ENCODE results near the gene MAPKBP1.

Gene MAPKBP1

GRCh38 chr15:41849204-41849603, 74.9 kb downstream of the MAPKBP1 start:
- no peak for DNase-seq

DNA sequence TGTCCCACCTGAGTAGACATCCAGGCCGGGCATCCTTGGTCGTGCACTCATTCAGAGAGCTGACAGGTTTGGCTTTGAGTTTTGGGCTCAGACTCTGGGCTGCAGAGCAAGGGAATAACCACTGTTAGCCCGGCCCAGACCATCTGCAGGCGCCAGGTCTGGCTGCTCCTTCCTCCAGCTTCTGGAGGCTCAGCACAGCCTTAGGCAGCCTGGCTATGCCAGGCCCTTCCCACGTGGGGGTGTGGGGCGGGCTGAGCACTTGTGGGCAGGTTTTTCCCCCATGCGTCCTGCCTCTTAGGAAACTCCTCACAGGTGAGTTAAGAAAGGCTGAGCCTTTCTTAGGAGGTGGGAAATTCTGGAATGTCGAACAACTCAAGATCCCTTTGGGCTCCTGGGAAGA, 75.6 kb downstream of the MAPKBP1 start:
- no peak for DNase-seq

DNA sequence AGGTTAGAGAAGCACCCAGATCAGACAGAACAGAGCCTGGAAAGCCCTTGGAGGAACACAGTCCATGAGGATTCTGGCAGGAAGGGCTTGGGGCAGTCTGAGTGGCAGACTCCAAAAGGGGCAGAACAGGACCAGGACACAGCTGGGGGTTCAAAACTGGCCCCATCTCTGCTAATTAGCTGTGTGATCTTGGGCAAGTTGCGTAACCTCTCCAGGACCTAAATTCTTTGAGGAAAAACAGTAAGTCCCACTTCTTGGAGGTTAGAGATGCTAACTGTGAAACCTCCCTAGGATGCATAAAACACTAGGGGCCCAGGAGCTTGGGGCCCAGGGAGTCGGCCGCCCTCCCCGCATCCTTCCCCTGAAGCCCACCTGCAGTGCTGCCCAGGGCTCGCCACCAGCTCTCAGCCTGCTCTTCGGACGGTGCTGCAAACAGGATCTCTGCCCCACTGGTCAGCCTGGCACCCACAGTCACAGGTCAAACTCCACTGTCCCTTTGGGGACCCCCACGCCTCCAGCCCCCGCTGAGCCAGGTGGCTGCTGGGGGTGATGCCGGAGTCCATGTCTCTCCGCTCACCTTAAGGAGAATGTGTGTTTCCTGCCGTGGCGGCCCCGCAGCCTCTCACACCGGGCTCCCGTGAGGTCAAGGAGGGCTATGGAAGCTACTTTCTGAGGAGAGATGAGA, 76.3 kb downstream of the MAPKBP1 start:
- no peak for DNase-seq

DNA sequence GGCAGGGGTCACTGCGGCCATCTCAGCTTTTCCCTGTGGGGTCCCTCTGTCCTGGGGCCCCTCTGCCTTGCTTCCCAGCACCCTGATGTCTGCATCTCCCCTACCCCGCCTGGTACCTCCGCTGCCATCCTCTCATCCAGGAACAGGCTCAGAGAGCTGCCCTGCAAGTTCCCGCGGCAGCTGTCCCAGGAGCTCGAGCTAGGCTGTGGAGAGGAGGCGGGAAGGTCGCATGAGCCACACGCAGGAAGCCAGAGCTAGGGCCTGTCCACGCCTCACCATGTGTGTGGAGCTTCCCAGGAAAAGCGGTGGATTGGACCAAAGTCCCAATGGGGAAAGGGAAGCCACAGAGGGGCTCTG, 76.9 kb downstream of the MAPKBP1 start:
- DNase-seq, result no peak

- DNase-seq, result no peak
These were observed 77.6 kb downstream of the MAPKBP1 start for GRCh38 chr15:41851755-41852370.

GRCh38 chr15:41852736-41853590, 78.7 kb downstream of the MAPKBP1 start:
- DNase-seq, result no peak

DNA sequence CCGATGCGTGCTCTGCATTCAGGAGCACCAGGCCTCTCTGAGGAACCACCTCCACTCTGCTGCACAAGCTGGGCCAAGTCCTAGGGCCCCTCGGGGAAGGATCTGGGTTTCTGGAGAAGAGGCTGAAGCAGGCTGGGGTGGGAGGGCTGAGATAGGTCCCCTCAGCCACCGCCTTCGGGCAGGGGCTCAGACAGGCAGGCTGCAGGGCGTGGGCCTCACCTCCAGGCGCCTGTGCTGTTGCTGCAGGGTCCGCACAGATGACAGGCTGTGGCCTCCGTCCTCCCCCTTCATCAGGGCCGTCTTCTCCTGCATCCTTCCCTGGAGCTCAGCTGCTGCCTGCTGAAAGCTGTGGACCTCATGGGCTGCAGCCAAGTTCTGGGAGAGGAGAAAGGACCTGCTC, 79.5 kb downstream of the MAPKBP1 start:
- no peak for DNase-seq

DNA sequence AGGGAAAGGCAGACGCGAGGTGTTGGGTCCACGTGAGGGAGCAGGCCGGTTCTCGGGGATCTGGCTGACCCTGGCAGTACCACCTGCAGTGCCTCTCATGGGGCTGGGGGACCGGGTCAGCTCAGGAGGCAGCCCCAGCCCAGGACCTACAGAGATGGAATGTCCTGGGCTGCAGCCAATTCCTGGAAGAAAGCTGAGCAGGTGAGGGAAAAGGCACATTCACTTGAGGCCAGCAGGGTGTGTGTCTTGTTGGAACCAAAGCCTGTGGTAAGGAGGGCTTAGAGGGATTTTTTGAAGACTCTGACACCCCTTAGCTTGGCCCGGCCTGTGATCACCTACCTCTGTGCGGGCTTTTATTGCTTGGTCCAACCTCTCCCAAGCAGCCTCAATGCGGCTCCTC, 80.2 kb downstream of the MAPKBP1 start:
- no peak for DNase-seq

DNA sequence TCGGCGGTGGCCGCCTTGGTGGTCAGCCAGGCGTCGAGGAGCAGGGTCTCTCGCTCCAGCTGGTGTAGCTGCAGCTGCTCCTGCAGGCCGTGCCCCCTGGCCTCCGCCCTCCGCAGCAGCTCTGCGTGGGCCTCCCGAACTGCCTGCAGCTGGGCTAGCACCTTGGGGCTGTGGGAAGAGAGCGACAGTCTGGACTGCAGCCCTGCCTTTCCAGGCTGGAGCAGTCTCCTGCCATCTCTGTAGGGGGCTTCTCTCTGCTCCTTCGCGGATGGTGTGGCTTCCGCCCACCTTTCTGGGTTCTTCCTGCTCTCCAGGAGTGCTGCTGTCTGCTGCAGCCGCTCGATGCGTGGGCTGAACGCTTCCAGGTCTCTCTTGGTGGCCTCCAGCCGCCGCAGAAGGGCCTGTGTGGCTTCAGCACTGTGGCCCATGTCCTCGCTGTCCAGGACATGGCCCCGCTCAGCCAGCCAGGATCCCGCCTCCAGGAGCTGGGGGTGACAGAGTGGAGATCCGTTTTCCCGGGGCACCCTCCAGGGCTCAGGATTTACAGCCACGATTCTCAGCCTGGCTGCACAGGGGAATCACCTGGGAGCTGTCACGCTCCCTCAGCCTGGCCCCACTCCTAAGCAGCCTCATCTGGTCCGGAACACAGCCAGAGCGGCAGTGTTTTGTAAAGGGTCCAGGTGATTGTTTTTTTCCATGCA, 81.1 kb downstream of the MAPKBP1 start:
- DNase-seq, result no peak

GRCh38 chr15:41856262-41856661, 82.0 kb downstream of the MAPKBP1 start:
- no peak for DNase-seq

GRCh38 chr15:41856716-41857115, 82.4 kb downstream of the MAPKBP1 start:
- no peak for DNase-seq

GRCh38 chr15:41857316-41857715, 83.0 kb downstream of the MAPKBP1 start:
- DNase-seq, result no peak

DNA sequence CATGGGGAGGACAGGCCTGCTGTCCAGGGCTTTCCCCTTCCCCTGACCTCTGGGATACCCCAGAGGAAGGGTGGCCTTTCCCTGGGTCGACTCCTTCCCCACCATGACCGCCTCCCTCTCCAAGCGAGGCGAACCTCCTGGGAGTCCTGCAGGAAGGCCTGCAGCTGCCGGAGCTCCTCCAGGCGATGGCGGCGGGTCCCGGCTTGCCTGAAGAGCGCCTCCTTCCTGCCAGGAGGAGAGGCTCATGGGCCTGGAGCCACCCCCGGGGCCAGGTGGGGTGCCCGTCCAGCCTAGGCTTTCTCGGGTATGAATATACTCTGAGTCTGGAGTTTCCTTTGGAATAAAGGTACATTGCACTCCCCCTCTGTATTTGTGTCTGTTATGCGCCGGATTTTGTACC, 84.5 kb downstream of the MAPKBP1 start:
- DNase-seq, result no peak

- no peak for DNase-seq
These were observed 86.0 kb downstream of the MAPKBP1 start for GRCh38 chr15:41860049-41860828.

GRCh38 chr15:41861736-41862356, 87.6 kb downstream of the MAPKBP1 start:
- no peak for DNase-seq

DNA sequence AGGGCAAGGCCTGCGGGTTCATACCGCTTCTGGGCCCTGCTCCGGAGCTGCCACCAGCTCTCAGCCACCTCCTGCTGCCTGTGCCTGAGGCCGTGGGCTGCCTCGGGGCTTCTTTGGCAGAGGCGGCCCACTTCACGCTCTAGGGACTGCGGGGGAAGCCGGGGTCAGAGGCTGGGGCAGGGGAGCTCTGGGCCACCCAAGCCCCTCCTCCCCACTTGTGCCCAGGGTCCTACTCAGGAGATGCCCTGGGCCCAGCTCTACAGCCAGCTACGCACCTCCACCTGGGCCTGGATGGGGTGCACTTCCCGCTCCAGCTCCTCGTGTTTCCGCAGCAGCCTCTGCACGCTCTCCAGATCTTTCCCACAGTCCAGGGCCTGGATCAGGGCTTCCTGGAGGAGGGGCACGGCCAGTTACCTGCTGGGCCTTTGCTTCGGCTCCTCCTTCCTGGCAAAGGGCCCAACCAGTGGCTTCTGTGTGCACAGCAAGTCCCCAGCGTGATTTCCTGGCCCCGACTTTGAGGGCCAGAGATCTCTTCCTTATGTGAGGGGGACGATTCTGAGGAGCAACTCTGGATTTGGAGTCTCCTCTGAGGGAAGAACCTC, 88.3 kb downstream of the MAPKBP1 start:
- DNase-seq, result no peak

DNA sequence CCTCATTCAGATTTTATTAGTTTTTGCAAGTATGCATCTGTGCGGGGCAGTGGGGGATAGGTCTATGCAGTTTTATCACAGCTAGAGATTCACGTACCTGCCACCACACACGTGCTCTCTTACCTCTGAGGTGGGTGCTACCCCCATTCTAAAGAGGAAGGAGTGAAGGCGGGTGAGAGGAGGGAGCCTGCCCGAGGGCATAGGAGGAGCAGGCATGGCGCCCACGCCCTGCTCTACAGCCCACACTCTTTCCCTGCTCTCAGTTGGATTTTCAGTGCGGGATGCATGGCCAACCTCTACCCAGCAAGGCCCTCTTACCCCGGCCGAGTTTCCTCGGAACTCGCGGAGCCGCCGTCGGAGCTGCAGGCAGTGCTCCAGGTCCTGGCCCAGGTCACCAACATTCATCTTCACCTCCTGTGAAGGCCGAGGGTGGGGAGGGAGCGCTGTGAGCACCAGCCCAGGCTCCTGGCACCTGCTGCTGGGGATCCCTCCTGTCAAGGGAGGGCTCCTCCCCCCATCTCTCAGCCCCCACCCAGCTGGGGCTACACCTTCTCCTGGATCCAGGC, 91.3 kb downstream of the MAPKBP1 start:
- no peak for DNase-seq

GRCh38 chr15:41866263-41866703, 92.0 kb downstream of the MAPKBP1 start:
- no peak for DNase-seq

GRCh38 chr15:41866872-41867579, 92.7 kb downstream of the MAPKBP1 start:
- DNase-seq, result no peak

DNA sequence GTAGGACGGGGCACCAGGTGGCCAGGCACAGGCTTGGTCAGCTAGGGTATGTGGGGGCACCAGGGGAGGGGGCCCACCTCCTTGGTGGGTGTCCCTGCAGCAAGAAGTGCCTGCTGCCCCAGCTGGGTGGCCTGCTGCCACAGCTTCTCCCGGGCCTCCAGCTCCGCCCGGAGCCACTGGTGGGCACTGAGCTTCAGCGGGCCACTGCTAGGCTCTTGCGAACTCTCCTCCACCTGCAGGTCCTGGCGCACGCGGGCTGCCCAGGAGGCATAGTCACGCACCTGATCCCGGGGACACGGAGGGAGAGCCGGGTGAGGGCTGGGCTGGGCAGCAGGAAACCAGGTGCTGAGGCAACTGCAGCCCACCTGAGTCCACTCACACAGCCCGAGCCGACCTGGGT, 94.0 kb downstream of the MAPKBP1 start:
- no peak for DNase-seq
